HEK293 (cell line): ENCODE data around the gene LCTL.
A peak's percentile ranks its signal among the peaks of the same experiment; 100 is the strongest.

Experiments
- CTCF ChIA-PET: fragments of 350-600 bp; formaldehyde crosslinking; extraction: SDS; loops from one replicate; lab custom pipeline; 2021; ENCODE audit warnings: antibody characterized with exemption; lab: Yijun Ruan, JAX
- POLR2A ChIA-PET: fragments of 300-600 bp; formaldehyde crosslinking; extraction: SDS; loops from one replicate; lab custom pipeline; 2020; ENCODE audit warnings: antibody characterized with exemption, inconsistent platforms; lab: Yijun Ruan, JAX
- H3K27ac ChIP-seq: fragments of 200-500 bp; sonication (Bioruptor generic); 2 replicates; pipeline ENCODE4 v1.5.1; 2014; ENCODE audit warnings: low read depth, low read length, control low read depth, inconsistent platforms; ENCODE audit errors: extremely low read depth
- H3K36me3 ChIP-seq, 2 experiments: fragments of 200-500 bp in 1 of 2; sonication (Bioruptor generic) in 1 of 2; 1 replicate in 1 of 2; 2 replicates in 1 of 2; pipeline ENCODE4 v1.5.1; 2014 to 2017; ENCODE audit warnings: inconsistent platforms in 2 of 2, low read length in 2 of 2; ENCODE audit not compliant: control insufficient read depth in 2 of 2, insufficient read depth in 1 of 2
- H3K4me1 ChIP-seq: fragments of 200-500 bp; sonication (Bioruptor generic); 2 replicates; pipeline ENCODE4 v1.5.1; 2014; ENCODE audit warnings: mild to moderate bottlenecking, low read length, inconsistent platforms; ENCODE audit not compliant: control insufficient read depth, insufficient read depth
- H3K4me3 ChIP-seq: 2 replicates; pipeline ENCODE4 v1.5.1; 2011; ENCODE audit warnings: low read depth, mild to moderate bottlenecking, control low read depth, low read length, moderate library complexity
- H3K9me3 ChIP-seq: fragments of 200-500 bp; sonication (Bioruptor generic); 2 replicates; pipeline ENCODE4 v1.5.1; 2014; ENCODE audit warnings: low read depth, low read length, inconsistent platforms; ENCODE audit not compliant: control insufficient read depth, insufficient read depth
- ATF2 ChIP-seq: fragments of 450-650 bp; formaldehyde crosslinking; IDR thresholded peaks from 2 replicates; pipeline ENCODE4 v1.5.1; 2016; ENCODE audit warnings: missing biosample characterization, missing genetic modification characterization, low read depth
- GLIS1 ChIP-seq: fragments of 450-650 bp; formaldehyde crosslinking; IDR thresholded peaks from 2 replicates; pipeline ENCODE4 v1.5.1; 2016; ENCODE audit warnings: missing biosample characterization, missing genetic modification characterization
- GLIS2 ChIP-seq: fragments of 450-650 bp; formaldehyde crosslinking; IDR thresholded peaks from 2 replicates; pipeline ENCODE4 v1.5.1; 2016; ENCODE audit warnings: missing biosample characterization, missing genetic modification characterization
- MYNN ChIP-seq: fragments of 450-650 bp; formaldehyde crosslinking; IDR thresholded peaks from 2 replicates; pipeline ENCODE4 v1.5.1; 2016; ENCODE audit warnings: missing biosample characterization, missing genetic modification characterization, borderline replicate concordance
- PATZ1 ChIP-seq: fragments of 450-650 bp; formaldehyde crosslinking; IDR thresholded peaks from 2 replicates; pipeline ENCODE4 v1.5.1; 2016; ENCODE audit warnings: missing biosample characterization, missing genetic modification characterization
- PRDM10 ChIP-seq: fragments of 450-650 bp; formaldehyde crosslinking; IDR thresholded peaks from 2 replicates; pipeline ENCODE4 v1.5.1; 2016; ENCODE audit warnings: missing biosample characterization, missing genetic modification characterization
- SP2 ChIP-seq: fragments of 450-650 bp; formaldehyde crosslinking; IDR thresholded peaks from 2 replicates; pipeline ENCODE4 v1.5.1; 2016; ENCODE audit warnings: missing biosample characterization, missing genetic modification characterization
- ZBTB10 ChIP-seq: fragments of 450-650 bp; formaldehyde crosslinking; IDR thresholded peaks from 2 replicates; pipeline ENCODE4 v1.5.1; 2016; ENCODE audit warnings: missing biosample characterization, missing genetic modification characterization
- ZEB2 ChIP-seq: fragments of 450-650 bp; formaldehyde crosslinking; IDR thresholded peaks from 2 replicates; pipeline ENCODE4 v1.5.1; 2016; ENCODE audit warnings: missing biosample characterization, missing genetic modification characterization
- ZFP37 ChIP-seq: fragments of 450-650 bp; formaldehyde crosslinking; IDR thresholded peaks from 2 replicates; pipeline ENCODE4 v1.5.1; 2016; ENCODE audit warnings: missing biosample characterization, missing genetic modification characterization
- ZNF112 ChIP-seq: fragments of 450-650 bp; formaldehyde crosslinking; IDR thresholded peaks from 2 replicates; pipeline ENCODE4 v1.5.0; 2017; ENCODE audit warnings: missing biosample characterization, missing genetic modification characterization
- ZNF341 ChIP-seq: fragments of 450-650 bp; formaldehyde crosslinking; IDR thresholded peaks from 2 replicates; pipeline ENCODE4; 2016; ENCODE audit warnings: low read depth, missing biosample characterization, missing genetic modification characterization
- ZNF513 ChIP-seq: fragments of 450-650 bp; IDR thresholded peaks from 2 replicates; pipeline ENCODE4 v1.5.1; 2018; ENCODE audit warnings: missing biosample characterization, missing genetic modification characterization
- ZNF558 ChIP-seq: fragments of 450-650 bp; formaldehyde crosslinking; IDR thresholded peaks from 2 replicates; pipeline ENCODE4 v1.5.1; 2016; ENCODE audit warnings: missing biosample characterization, missing genetic modification characterization
- ZNF561 ChIP-seq: fragments of 450-650 bp; IDR thresholded peaks from 2 replicates; pipeline ENCODE4 v1.5.1; 2018; ENCODE audit warnings: missing biosample characterization, missing genetic modification characterization, borderline replicate concordance
- ZNF600 ChIP-seq: fragments of 450-650 bp; formaldehyde crosslinking; IDR thresholded peaks from 2 replicates; pipeline ENCODE4 v1.5.1; 2016; ENCODE audit warnings: missing biosample characterization, missing genetic modification characterization
- ZNF624 ChIP-seq: fragments of 450-650 bp; formaldehyde crosslinking; IDR thresholded peaks from 2 replicates; pipeline ENCODE4 v1.5.1; 2017; ENCODE audit warnings: missing biosample characterization, missing genetic modification characterization
- ZNF629 ChIP-seq: fragments of 450-650 bp; formaldehyde crosslinking; IDR thresholded peaks from 2 replicates; pipeline ENCODE4 v1.5.1; 2017; ENCODE audit warnings: missing biosample characterization, missing genetic modification characterization
- ZSCAN16 ChIP-seq: fragments of 450-650 bp; formaldehyde crosslinking; IDR thresholded peaks from 2 replicates; pipeline ENCODE4 v1.5.1; 2016; ENCODE audit warnings: missing biosample characterization, missing genetic modification characterization
- ZXDB ChIP-seq: fragments of 450-650 bp; formaldehyde crosslinking; IDR thresholded peaks from 2 replicates; pipeline ENCODE4 v1.5.1; 2016; ENCODE audit warnings: missing biosample characterization, missing genetic modification characterization

The LCTL gene

GRCh38 chr15:66505818-66506217 lies 60.0 kb downstream of the LCTL start (continued):
- TF ChIP-seq ZNF561 (tag by site-specific recombination) (no peak), ZNF112 (no peak), ZSCAN16 (tag by site-specific recombination) (no peak), PRDM10 (tag by site-specific recombination) (no peak)

- ChIA-PET POLR2A (interaction anchor here (0.5 to 1.9 kb wide), 16 partner anchors 10 to 1761 kb away, joined by 3 to 8 read pairs (median 3); partner anchors contain the start of genes MAP2K1 and SMAD6), CTCF (interaction anchor here (0.5 to 3.0 kb wide), 5 partner anchors 7 to 866 kb away, joined by 3 to 23 read pairs (median 5); partner anchors contain the start of gene SNAPC5)
- peaks cover 36 to 44% of the 10 kb centered on the region in 2 experiments for H3K36me3 ChIP-seq
- H3K4me3 ChIP-seq: peak overlapping the region; percentile 76
- no peaks in the 10 kb centered on the region for H3K9me3 ChIP-seq
- H3K27ac ChIP-seq: peak overlapping the region; percentile 86
- H3K4me1 ChIP-seq: peaks cover 5% of the 10 kb centered on the region; the same call in 1 of the 2 replicates
- peak; percentile 39; the same call in 1 of the 2 replicates for TF ChIP-seq GLIS1 (tag by site-specific recombination)
- TF ChIP-seq ZNF600 (tag by site-specific recombination): peak; percentile 85
- TF ChIP-seq ZFP37 (tag by site-specific recombination): 0 out of 2 replicates have a peak, but pooled peaks have one; percentile 25
- TF ChIP-seq SP2: no peak
- TF ChIP-seq ZNF624: no peak
- peak; percentile 45 for TF ChIP-seq ZNF629 (tag by site-specific recombination)
- peak; percentile 2; the same call in 1 of the 2 replicates for TF ChIP-seq ZEB2 (tag by site-specific recombination)
- peak; percentile 88 for TF ChIP-seq ATF2 (tag by site-specific recombination)
- no peak; the same call in 1 of the 2 replicates for TF ChIP-seq ZNF513
- no peak for TF ChIP-seq ZXDB (tag by site-specific recombination)
- no peak for TF ChIP-seq ZNF341 (tag by site-specific recombination)
- no peak for TF ChIP-seq ZBTB10
- peak; percentile 43; the same call in 1 of the 2 replicates for TF ChIP-seq GLIS2 (tag by site-specific recombination)
- no peak for TF ChIP-seq ZNF558 (tag by site-specific recombination)
- no peak for TF ChIP-seq MYNN (tag by site-specific recombination)
- TF ChIP-seq PATZ1 (tag by site-specific recombination): no peak
These were observed 60.4 kb downstream of the LCTL start for GRCh38 chr15:66505430-66505811.
